ENCODE results near the gene IFITM5.

IFITM5 gene

DNA sequence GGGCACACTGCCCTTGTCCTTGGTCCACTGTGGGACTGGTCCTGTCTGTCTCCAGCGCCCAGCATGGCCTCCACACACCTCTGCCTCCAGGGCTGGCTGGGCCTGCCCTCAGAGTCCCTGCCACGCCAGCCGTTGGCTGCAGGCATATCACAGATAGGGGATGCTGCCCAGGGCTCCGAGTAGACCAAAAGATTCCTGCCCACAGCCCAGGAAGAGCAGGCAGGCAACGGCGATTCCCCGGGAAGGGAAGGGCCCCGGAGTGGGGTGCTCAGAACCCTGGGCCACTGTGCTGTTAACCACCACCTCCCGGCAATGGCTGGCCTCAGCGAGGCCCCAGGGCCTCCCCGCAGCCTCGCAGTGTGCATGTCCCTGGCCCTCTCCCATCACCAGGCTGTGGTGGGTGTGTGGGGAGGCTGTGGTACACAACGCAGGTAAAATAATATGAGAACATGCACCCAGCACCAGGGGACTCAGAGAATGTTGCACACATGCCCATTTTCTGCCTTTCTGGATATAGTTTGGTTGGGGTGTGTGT, 2.2 kb downstream of the IFITM5 start:
- Histone ChIP-seq H3K9ac (ENCODE audit: low read length) (no peak overlapping the region), H3K36me3 (ENCODE audit: control insufficient read depth, insufficient read depth, low read length, severe bottlenecking) (no peaks in the 10 kb centered on the region), H3K4me1 (ENCODE audit: control insufficient read depth, insufficient read depth, low read length) (peaks cover 8% of the 10 kb centered on the region), H3K4me3 (ENCODE audit: low read length) (no peak overlapping the region), H3K9me3 (ENCODE audit: control insufficient read depth, low read length) (no peaks in the 10 kb centered on the region), H3K27me3 (replicated peaks; ENCODE audit: control insufficient read depth, insufficient read depth, low read length) (peaks cover 21% of the 10 kb centered on the region)
- DNase-seq (ENCODE audit: low read depth) = no peak

DNA sequence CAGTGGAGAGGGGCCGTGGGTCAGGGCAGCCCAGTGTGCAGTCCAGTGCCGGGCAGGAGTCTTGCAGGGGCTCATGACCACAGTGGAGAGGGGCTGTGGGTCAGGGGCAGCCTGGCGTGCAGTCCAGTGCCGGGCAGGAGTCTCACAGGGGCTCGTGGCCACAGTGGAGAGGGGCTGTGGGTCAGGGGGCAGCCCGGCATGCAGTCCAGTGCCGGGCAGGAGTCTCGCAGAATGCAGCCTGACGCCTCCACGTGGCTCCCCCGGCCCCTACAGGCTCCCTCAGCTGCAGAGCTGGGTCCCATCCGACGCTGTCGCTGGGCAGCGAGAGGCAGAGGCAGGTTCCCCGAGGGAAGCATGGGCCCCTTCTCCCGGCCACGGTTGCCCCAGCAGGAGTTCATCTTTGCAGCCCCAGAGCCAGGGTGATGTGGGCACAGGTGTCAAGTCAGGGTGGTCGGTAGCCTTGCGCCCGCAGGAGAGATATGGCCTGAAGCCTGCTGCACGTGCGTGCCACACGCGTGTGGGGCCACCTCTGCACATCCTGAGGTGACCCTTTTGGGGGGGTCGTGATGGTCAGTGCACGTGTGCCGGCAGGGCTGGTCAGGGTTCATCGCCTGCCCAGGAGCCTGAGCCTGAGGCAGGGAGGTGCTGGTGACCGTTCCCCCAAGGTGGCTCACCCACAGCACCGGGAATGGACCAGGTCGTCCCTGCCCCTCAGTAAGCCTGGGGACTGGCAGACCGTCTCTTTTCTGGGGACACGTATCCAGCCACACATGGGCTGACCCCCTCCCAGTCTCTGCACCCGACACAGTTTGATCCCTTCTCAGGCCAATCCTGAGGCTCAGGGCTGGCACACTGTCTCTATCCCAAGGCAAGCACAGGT, 2.9 kb downstream of the IFITM5 start:
- Histone ChIP-seq H3K9me3 (ENCODE audit: control insufficient read depth, low read length) (no peaks in the 10 kb centered on the region), H3K4me3 (ENCODE audit: low read length) (no peak overlapping the region)
- no peak for DNase-seq (ENCODE audit: low read depth)

DNA sequence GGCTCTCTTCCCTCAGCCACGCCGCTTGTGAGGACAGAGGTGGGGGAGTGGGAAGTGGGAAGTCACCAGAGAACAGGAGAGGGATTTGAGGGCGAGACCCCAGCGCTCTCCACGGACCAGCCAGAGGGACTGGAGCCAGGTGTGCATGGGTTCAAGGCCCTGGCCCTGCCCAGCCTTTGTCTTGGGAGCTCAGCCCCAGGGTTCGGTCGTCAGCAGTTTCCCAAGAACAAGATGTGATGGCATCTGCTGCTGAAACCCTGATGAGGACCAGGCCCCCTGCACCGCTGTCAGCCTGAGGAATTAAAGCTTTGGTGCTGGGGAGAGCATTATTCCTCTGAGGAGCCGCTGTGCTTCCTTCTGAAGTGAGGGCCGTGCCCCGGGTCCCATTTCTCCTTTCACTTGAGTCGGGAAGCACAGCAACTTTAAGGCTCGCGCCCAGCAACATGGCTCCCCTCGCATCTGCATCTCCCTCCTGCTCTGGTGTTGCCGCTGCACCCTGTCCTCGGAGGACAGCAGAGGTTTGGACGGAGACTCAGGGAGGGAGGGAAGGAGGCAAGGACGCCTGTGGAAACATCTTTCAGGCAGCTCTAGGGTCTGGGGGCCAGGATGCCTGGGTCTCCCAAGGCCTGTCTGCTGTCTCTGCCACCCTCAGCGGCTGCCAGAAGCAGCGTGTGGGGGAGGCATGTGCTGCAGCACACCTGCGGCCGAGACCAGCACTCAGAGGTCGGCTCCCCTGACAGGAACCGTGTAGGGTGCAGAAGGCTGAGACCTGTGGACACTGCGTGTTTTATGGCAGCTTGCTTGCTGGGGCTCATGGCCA, 3.8 kb downstream of the IFITM5 start:
- Histone ChIP-seq H3K9ac (ENCODE audit: low read length) (no peak overlapping the region), H3K4me1 (ENCODE audit: control insufficient read depth, insufficient read depth, low read length) (peaks cover 8% of the 10 kb centered on the region)

More for the DNA sequence above, 2.9 kb downstream of the IFITM5 start:
- peaks cover 21% of the 10 kb centered on the region for H3K27me3 ChIP-seq (replicated peaks; ENCODE audit: control insufficient read depth, insufficient read depth, low read length)
- no peaks in the 10 kb centered on the region for H3K36me3 ChIP-seq (ENCODE audit: control insufficient read depth, insufficient read depth, low read length, severe bottlenecking)
- no peak overlapping the region for H3K9ac ChIP-seq (ENCODE audit: low read length)
- H3K4me1 ChIP-seq (ENCODE audit: control insufficient read depth, insufficient read depth, low read length) = peaks cover 8% of the 10 kb centered on the region

GRCh38 chr11:294780-295179, 4.5 kb downstream of the IFITM5 start:
- Histone ChIP-seq H3K4me1 (ENCODE audit: control insufficient read depth, insufficient read depth, low read length) (peaks cover 8% of the 10 kb centered on the region), H3K9ac (ENCODE audit: low read length) (no peak overlapping the region), H3K4me3 (ENCODE audit: low read length) (no peak overlapping the region), H3K9me3 (ENCODE audit: control insufficient read depth, low read length) (no peaks in the 10 kb centered on the region), H3K27me3 (replicated peaks; ENCODE audit: control insufficient read depth, insufficient read depth, low read length) (peaks cover 10% of the 10 kb centered on the region), H3K36me3 (ENCODE audit: control insufficient read depth, insufficient read depth, low read length, severe bottlenecking) (no peaks in the 10 kb centered on the region)
- no peak for DNase-seq (ENCODE audit: low read depth)

More for the DNA sequence above, 3.8 kb downstream of the IFITM5 start:
- peaks cover 18% of the 10 kb centered on the region for H3K27me3 ChIP-seq (replicated peaks; ENCODE audit: control insufficient read depth, insufficient read depth, low read length)
- no peak overlapping the region for H3K4me3 ChIP-seq (ENCODE audit: low read length)
- DNase-seq (ENCODE audit: low read depth) = no peak
- no peaks in the 10 kb centered on the region for H3K9me3 ChIP-seq (ENCODE audit: control insufficient read depth, low read length)
- H3K36me3 ChIP-seq (ENCODE audit: control insufficient read depth, insufficient read depth, low read length, severe bottlenecking) = no peaks in the 10 kb centered on the region

DNA sequence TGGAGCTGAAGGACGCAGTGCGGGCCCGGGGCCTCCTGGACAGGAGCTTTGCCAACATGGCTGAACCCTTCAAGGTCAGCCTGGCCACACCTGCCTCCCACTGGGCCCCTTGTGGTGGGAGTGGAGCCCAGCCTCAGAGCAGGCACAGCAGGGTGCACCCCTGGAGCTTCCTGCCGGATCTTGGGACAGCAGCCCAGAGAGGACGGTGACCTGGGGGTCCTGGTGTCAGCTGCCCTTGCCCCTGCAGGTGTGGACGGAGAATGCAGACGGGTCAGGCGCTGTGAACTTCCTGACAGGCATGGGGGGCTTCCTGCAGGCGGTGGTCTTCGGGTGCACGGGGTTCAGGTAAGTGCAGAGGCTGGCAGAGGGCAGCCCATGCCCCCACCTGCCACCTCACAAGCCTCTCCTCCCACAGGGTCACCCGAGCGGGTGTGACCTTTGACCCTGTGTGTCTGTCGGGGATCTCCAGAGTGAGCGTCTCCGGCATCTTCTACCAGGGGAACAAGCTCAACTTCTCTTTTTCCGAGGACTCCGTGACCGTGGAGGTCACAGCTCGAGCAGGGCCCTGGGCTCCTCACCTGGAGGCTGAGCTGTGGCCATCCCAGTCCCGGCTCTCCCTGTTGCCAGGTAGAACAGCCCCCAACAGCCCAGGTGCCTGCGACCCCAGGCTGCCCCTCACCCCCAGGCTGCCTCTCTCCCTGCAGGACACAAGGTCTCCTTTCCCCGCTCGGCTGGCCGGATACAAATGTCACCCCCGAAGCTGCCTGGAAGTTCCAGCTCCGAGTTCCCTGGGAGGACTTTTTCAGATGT, 5.3 kb downstream of the IFITM5 start:
- H3K4me3 ChIP-seq (ENCODE audit: low read length) = no peak overlapping the region
- peaks cover 10% of the 10 kb centered on the region for H3K27me3 ChIP-seq (replicated peaks; ENCODE audit: control insufficient read depth, insufficient read depth, low read length)
- no peak for DNase-seq (ENCODE audit: low read depth)
- no peaks in the 10 kb centered on the region for H3K9me3 ChIP-seq (ENCODE audit: control insufficient read depth, low read length)
- no peak overlapping the region for H3K9ac ChIP-seq (ENCODE audit: low read length)
- peaks cover 8% of the 10 kb centered on the region for H3K4me1 ChIP-seq (ENCODE audit: control insufficient read depth, insufficient read depth, low read length)
- H3K36me3 ChIP-seq (ENCODE audit: control insufficient read depth, insufficient read depth, low read length, severe bottlenecking) = no peaks in the 10 kb centered on the region

DNA sequence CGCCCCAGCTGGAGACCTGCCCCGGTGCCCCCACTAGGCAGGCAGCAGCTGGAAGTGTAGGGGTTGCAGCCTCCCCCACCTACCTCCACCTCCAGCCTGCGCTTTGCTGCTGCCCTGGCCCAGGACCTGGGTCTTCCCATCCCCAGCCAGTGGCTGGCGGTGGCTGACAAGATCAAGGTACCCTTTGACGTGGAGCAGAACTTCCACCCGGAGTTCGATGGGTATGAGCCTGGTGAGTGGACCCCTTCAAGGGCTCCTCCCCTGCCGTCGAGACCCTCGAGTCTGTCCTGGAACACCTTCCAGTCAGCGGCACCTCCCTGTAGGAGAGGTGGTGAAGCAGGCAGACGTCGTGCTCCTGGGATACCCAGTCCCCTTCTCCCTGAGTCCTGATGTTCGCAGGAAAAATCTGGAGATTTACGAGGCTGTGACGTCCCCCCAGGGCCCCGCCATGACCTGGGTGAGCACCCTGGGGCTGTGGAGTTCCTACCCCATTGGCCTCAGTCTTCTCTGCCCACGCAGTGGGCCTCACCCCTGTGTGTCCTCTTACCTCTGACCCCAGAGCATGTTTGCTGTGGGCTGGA, 6.0 kb downstream of the IFITM5 start:
- Histone ChIP-seq H3K4me3 (ENCODE audit: low read length) (no peak overlapping the region), H3K36me3 (ENCODE audit: control insufficient read depth, insufficient read depth, low read length, severe bottlenecking) (no peaks in the 10 kb centered on the region), H3K27me3 (replicated peaks; ENCODE audit: control insufficient read depth, insufficient read depth, low read length) (peaks cover 5% of the 10 kb centered on the region), H3K9ac (ENCODE audit: low read length) (no peak overlapping the region), H3K4me1 (ENCODE audit: control insufficient read depth, insufficient read depth, low read length) (peaks cover 8% of the 10 kb centered on the region), H3K9me3 (ENCODE audit: control insufficient read depth, low read length) (no peaks in the 10 kb centered on the region)
- no peak for DNase-seq (ENCODE audit: low read depth)

DNA sequence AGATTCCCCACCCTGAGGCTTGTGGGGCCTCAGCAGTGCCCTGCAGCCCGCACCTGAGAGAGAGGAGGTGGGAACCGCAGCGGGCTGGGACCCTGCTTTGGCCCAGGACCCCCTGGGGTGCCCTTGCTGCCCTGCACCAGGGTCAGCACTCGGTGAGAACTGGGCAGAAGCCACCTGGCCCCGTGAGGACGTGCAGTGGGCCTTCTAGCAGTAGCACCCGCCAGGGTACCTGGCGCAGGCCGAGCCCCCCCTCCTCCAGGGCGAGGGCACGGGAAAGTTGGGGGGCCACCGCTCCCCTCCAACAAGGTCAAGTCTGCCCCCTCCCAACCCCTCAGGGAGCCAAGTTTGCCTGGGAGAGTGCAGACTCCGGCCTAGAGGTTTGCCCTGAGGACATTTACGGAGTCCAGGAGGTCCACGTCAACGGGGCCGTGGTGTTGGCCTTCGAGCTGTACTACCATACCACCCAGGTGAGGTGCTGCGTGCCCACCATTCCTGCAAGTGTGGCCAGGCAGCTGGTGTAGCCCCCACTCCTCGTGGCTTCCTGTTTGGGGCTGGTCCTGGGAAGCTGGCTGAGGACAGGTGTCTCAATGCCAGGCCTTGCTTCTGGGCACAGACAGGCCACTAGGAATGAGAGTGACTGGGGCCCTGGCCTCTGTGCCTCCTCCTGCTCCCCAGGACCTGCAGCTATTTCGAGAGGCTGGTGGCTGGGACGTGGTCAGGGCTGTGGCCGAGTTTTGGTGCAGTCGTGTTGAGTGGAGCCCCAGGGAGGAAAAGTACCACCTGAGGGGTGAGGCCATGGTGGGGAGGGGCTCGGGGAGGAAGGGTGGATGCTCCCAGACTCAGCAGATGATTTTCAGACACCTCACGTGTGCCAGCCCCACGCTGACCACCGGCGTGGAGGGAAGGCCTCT, 6.9 kb downstream of the IFITM5 start:
- DNase-seq (ENCODE audit: low read depth) = no peak
- H3K4me1 ChIP-seq (ENCODE audit: control insufficient read depth, insufficient read depth, low read length) = peaks cover 7% of the 10 kb centered on the region
- no peak overlapping the region for H3K4me3 ChIP-seq (ENCODE audit: low read length)

DNA sequence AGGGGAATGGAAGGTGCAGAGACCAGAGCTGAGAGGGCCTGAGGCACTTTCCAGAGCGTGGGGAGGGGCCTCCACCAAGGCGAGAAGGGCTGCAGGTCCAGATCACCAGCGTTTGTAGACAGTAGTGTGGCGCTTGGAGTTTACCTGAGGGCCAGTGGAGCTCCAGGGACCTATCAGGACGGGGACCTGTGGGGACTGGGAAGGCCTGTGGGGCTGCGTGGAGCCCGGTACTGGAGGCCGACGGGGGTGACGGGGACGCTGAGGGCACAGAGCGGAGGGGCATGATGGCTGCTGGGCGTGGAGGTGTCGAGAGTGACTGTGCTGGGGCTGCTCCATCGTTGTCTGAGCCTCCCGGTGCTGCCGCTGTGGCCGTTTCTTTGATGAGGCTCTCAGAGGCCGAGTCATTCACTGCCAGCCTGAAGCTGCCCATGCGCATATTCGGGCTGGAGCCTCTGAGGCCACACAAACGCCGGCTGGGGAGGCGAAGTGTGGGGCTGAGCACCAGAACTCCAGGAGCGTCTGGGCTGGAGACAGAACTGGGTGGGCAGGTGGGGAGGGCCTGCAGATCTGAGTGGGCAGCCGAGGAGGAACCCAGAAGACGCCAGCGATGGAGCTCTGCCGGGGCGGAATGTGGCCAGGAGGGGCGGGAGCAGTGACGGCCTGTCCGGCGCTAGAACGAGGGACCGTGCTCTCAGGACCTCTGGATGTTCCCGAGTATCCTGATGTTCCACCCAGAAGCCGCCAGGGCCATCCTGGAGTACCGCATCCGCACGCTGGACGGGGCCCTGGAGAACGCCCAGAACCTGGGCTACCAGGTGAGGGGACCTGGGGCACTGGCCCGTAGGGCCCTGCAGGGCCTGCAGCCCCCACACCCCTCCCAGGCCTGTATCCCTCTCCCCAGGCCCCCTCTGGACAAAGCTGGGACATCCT, 7.8 kb downstream of the IFITM5 start:
- Histone ChIP-seq H3K36me3 (ENCODE audit: control insufficient read depth, insufficient read depth, low read length, severe bottlenecking) (no peaks in the 10 kb centered on the region), H3K4me1 (ENCODE audit: control insufficient read depth, insufficient read depth, low read length) (peaks cover 4% of the 10 kb centered on the region), H3K27me3 (replicated peaks; ENCODE audit: control insufficient read depth, insufficient read depth, low read length) (peaks cover 9% of the 10 kb centered on the region), H3K9ac (ENCODE audit: low read length) (no peak overlapping the region), H3K9me3 (ENCODE audit: control insufficient read depth, low read length) (no peaks in the 10 kb centered on the region), H3K4me3 (ENCODE audit: low read length) (no peak overlapping the region)
- no peak for DNase-seq (ENCODE audit: low read depth)

More for the DNA sequence above, 6.9 kb downstream of the IFITM5 start:
- Histone ChIP-seq H3K27me3 (replicated peaks; ENCODE audit: control insufficient read depth, insufficient read depth, low read length) (peaks cover 9% of the 10 kb centered on the region), H3K9me3 (ENCODE audit: control insufficient read depth, low read length) (no peaks in the 10 kb centered on the region), H3K9ac (ENCODE audit: low read length) (no peak overlapping the region), H3K36me3 (ENCODE audit: control insufficient read depth, insufficient read depth, low read length, severe bottlenecking) (no peaks in the 10 kb centered on the region)

DNA sequence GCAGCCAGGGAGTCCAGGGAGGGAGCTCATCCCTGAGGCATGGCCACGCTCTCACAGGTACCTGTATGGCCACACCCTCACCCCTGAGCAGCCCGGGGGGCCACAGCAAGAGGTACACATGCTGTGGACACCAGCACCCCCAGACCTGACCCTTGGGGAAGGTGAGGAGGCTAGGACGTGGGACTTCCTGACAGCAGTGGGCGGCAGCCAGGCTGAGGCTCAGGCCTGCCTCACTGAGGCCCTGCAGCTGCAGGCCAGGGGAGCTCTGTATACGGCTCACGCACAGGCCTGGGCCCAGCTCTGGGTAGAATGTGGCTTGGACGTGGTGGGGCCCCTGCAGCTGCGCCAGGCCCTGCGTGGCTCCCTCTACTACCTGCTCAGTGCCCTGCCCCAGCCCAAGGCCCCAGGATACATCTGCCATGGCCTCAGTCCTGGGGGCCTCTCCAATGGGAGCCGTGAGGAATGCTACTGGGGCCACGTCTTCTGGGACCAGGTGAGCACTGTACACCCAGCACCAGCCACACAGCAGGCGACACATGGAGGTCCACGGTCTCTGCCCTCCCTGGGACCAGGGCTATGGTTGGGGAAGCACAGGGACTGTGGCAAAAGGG, 8.6 kb downstream of the IFITM5 start:
- no peaks in the 10 kb centered on the region for H3K36me3 ChIP-seq (ENCODE audit: control insufficient read depth, insufficient read depth, low read length, severe bottlenecking)
- peaks cover 4% of the 10 kb centered on the region for H3K4me1 ChIP-seq (ENCODE audit: control insufficient read depth, insufficient read depth, low read length)
- DNase-seq (ENCODE audit: low read depth) = no peak
- H3K9me3 ChIP-seq (ENCODE audit: control insufficient read depth, low read length) = no peaks in the 10 kb centered on the region
- no peak overlapping the region for H3K4me3 ChIP-seq (ENCODE audit: low read length)
- H3K27me3 ChIP-seq (replicated peaks; ENCODE audit: control insufficient read depth, insufficient read depth, low read length) = peaks cover 11% of the 10 kb centered on the region
- no peak overlapping the region for H3K9ac ChIP-seq (ENCODE audit: low read length)
